MM.1S (cell line): ENCODE results near the gene CDC6.

Source experiments
- DNase-seq: peaks from one replicate; pipeline ENCODE4 v3.0.0-alpha.2; 2015
- H2AFZ ChIP-seq: fragments of 300-600 bp; sonication (generic); 2 replicates; pipeline ENCODE4 v1.6.0; 2016; ENCODE audit warnings: antibody characterized with exemption, low read length
- H3F3A ChIP-seq: fragments of 300-600 bp; sonication (generic); 2 replicates; pipeline ENCODE4 v1.6.1; 2016; ENCODE audit warnings: mild to moderate bottlenecking, antibody characterized with exemption, low read length, moderate library complexity, mixed read lengths; ENCODE audit not compliant: insufficient read depth
- H3K27ac ChIP-seq: fragments of 300-600 bp; sonication (generic); 2 replicates; pipeline ENCODE4 v1.5.1; 2016; ENCODE audit warnings: mild to moderate bottlenecking, low read length
- H3K27me3 ChIP-seq: fragments of 300-600 bp; sonication (generic); replicated peaks from 2 replicates; pipeline ENCODE4 v1.6.0; 2016; ENCODE audit warnings: low read length; ENCODE audit not compliant: insufficient read depth
- H3K36me3 ChIP-seq: fragments of 300-600 bp; sonication (generic); replicated peaks from 2 replicates; pipeline ENCODE4 v1.6.1; 2016; ENCODE audit warnings: mild to moderate bottlenecking, low read length, mixed read lengths; ENCODE audit not compliant: insufficient read depth
- H3K4me1 ChIP-seq: fragments of 300-600 bp; sonication (generic); 2 replicates; pipeline ENCODE4 v1.6.1; 2016; ENCODE audit warnings: low read length, mixed read lengths
- H3K4me2 ChIP-seq: fragments of 300-600 bp; sonication (generic); 2 replicates; pipeline ENCODE4 v1.6.0; 2016; ENCODE audit warnings: low read depth, low read length
- H3K4me3 ChIP-seq: fragments of 300-600 bp; sonication (generic); 2 replicates; pipeline ENCODE4 v1.5.1; 2016; ENCODE audit warnings: low read length, mixed read lengths
- H3K79me2 ChIP-seq: fragments of 300-600 bp; sonication (generic); 2 replicates; pipeline ENCODE4 v1.6.1; 2016; ENCODE audit warnings: mixed run types, low read length, mixed read lengths
- H3K9ac ChIP-seq: fragments of 300-600 bp; sonication (generic); 2 replicates; pipeline ENCODE4 v1.6.1; 2016; ENCODE audit warnings: low read length, mixed read lengths
- H3K9me2 ChIP-seq: fragments of 300-600 bp; sonication (generic); replicated peaks from 2 replicates; pipeline ENCODE4 v1.6.1; 2016; ENCODE audit warnings: mild to moderate bottlenecking, low read length, mixed read lengths; ENCODE audit not compliant: insufficient read depth
- H3K9me3 ChIP-seq: fragments of 300-600 bp; sonication (generic); replicated peaks from 2 replicates; pipeline ENCODE4 v1.6.1; 2016; ENCODE audit warnings: mild to moderate bottlenecking, low read length, mixed read lengths; ENCODE audit not compliant: insufficient read depth
- H4K20me1 ChIP-seq: fragments of 300-600 bp; sonication (generic); 2 replicates; pipeline ENCODE4 v1.6.1; 2016; ENCODE audit warnings: mild to moderate bottlenecking, low read length, moderate library complexity, mixed read lengths; ENCODE audit not compliant: insufficient read depth
- CTCF ChIP-seq: fragments of 300-600 bp; sonication (generic); IDR thresholded peaks from 2 replicates; pipeline ENCODE4 v1.5.1; 2016; ENCODE audit warnings: antibody characterized with exemption, low read length, mixed read lengths
- EZH2 ChIP-seq: fragments of 300-600 bp; sonication (generic); optimal IDR thresholded peaks from 2 replicates; pipeline ENCODE3; 2017; ENCODE audit warnings: low read depth, mild to moderate bottlenecking, antibody characterized with exemption, low read length, mixed read lengths
- EZH2phosphoT487 ChIP-seq: fragments of 300-600 bp; sonication (generic); IDR thresholded peaks from 2 replicates; pipeline ENCODE4 v1.6.1; 2018; ENCODE audit warnings: antibody characterized with exemption, low read length

The CDC6 gene

GRCh38 chr17:40326832-40327199 is 39.1 kb downstream of the CDC6 start:
- H3K27ac ChIP-seq: peak overlapping the region; percentile 88; the same call in 1 of the 2 replicates
- H3K9me2 ChIP-seq: no peaks in the 10 kb centered on the region
- H3K27me3 ChIP-seq: no peaks in the 10 kb centered on the region
- peak overlapping the region; percentile 62; the same call in 1 of the 2 replicates for H3K9ac ChIP-seq
- peak overlapping the region; percentile 90 for H3K4me2 ChIP-seq
- no peak overlapping the region for H2AFZ ChIP-seq
- peaks cover 38% of the 10 kb centered on the region for H4K20me1 ChIP-seq
- peaks cover 6% of the 10 kb centered on the region for H3K36me3 ChIP-seq
- H3K9me3 ChIP-seq: no peaks in the 10 kb centered on the region
- peaks cover 50% of the 10 kb centered on the region for H3K4me1 ChIP-seq
- H3F3A ChIP-seq: peaks cover 40% of the 10 kb centered on the region
- TF ChIP-seq CTCF (no peak), EZH2 (no peak), EZH2phosphoT487 (no peak)
- no peak for DNase-seq
- H3K79me2 ChIP-seq: peaks cover 97% of the 10 kb centered on the region
- H3K4me3 ChIP-seq: peak overlapping the region; percentile 33

GRCh38 chr17:40327244-40327729 is 39.6 kb downstream of the CDC6 start:
- Histone ChIP-seq H3K27ac (0 out of 2 replicates have a peak overlapping the region, but pooled peaks have one; percentile 88), H3K4me2 (peak overlapping the region; percentile 90), H3K36me3 (peaks cover 6% of the 10 kb centered on the region), H3K9me2 (no peaks in the 10 kb centered on the region), H3F3A (peaks cover 36% of the 10 kb centered on the region), H2AFZ (no peak overlapping the region), H3K9me3 (no peaks in the 10 kb centered on the region), H3K9ac (no peak overlapping the region), H3K4me1 (peaks cover 50% of the 10 kb centered on the region), H3K27me3 (no peaks in the 10 kb centered on the region), H4K20me1 (peaks cover 43% of the 10 kb centered on the region), H3K79me2 (peaks cover 97% of the 10 kb centered on the region), H3K4me3 (no peak overlapping the region)
- no peak for DNase-seq
- TF ChIP-seq EZH2phosphoT487: no peak
- no peak for TF ChIP-seq EZH2
- TF ChIP-seq CTCF: no peak

GRCh38 chr17:40327735-40328385 is 40.2 kb downstream of the CDC6 start:
- Histone ChIP-seq H2AFZ (no peak overlapping the region), H3K27ac (no peak overlapping the region), H3K9ac (no peak overlapping the region), H3K4me1 (peaks cover 50% of the 10 kb centered on the region), H3K4me3 (no peak overlapping the region), H3K4me2 (no peak overlapping the region), H3K9me2 (no peaks in the 10 kb centered on the region), H3K27me3 (no peaks in the 10 kb centered on the region), H4K20me1 (peaks cover 48% of the 10 kb centered on the region), H3K79me2 (peaks cover 98% of the 10 kb centered on the region), H3K36me3 (peaks cover 6% of the 10 kb centered on the region), H3K9me3 (no peaks in the 10 kb centered on the region), H3F3A (peaks cover 32% of the 10 kb centered on the region)
- DNase-seq: no peak
- TF ChIP-seq EZH2phosphoT487 (no peak), EZH2 (no peak), CTCF (no peak)
